NCI-H128 (cell line): ENCODE data around the gene CDC42SE2.
"Not testable (repeated sequence)": the region's sequence is repeated elsewhere in the genome, so short reads cannot be mapped to it uniquely, and the experiment has no call there.

Experiments used
- DNase-seq: peaks from one replicate; lab custom pipeline; 2025; ENCODE audit not compliant: unreplicated experiment; lab: John Stamatoyannopoulos, UW

Gene CDC42SE2

GRCh38 chr5:131277875-131278740 is 14.3 kb downstream of the CDC42SE2 start:
- DNase-seq, result no peak

- not testable (repeated sequence) for DNase-seq
Measured at GRCh38 chr5:131278741-131279124, 14.9 kb downstream of the CDC42SE2 start.

DNA sequence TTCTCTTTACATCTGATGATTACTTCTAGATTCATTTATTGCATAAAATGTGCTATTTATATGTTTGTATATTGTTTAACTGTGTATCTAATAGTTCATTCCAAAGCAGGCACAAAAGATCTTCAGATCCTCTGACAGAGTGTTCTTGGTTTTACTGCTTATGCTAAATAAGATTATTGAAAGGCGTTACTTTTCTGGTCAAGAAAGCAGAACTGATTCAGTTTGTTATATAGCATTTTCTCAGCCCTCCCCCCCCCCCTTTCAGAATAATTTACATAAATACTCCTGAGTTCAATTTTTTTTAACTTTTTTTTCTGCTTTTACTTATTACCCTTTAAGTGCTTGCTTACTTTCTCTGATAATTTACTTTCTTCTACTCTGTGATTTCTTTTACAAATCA is 15.4 kb downstream of the CDC42SE2 start:
- DNase-seq, result no peak

DNA sequence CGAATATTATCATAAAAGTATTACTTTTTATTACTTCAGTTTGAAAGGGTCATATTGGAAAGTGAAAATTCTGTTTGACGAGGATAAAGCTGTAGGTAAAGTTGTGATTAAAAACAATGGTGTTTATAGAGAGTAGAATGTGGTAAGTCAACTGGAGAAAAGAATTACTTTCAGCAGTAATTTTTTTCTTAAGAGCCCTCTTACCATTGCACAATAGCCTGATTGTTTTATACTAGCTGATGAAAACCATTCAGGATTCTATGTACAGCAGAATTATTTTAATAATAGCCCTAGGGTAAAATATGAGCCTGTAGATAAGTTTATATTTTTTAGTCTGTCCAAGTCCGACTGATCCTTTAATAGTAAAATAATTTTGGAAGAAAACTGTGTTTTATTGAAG is 16.6 kb downstream of the CDC42SE2 start:
- DNase-seq, result no peak

DNA sequence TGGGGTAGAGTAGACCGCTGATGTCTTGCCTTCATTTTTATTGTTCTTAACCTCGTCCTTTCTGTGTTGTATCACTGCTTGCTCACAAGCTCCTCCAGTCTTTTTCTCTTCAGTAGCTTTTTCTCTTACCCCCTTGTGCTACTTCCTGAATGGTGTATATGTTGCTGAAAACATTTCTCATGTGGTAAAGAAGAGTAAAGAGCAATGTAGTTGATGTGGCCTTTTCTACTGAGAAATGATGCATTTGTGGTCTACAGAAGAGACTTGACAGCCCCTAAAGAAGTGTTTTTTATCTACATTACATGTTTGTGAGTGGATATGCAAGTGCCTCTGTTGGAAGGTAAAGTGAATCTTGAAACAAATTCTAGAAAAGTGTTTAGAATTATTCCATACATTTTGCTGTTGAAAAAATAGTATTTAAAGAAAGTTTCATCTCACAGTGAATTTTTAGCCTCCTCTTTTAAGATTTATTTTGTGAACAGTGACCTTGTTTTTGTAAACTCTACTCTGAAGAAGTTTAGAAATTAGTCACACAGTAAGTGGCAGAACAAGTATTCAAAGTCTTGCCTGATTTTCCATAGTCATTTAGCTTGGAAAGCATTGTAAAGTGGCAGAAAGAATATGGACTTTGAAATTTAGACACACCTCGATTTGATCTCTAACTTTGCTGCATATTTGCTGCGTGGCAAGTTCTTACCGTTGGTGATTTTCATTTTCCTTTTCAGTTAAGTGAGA is 17.4 kb downstream of the CDC42SE2 start:
- DNase-seq, result no peak

GRCh38 chr5:131281868-131282234 is 18.0 kb downstream of the CDC42SE2 start:
- no peak for DNase-seq

DNA sequence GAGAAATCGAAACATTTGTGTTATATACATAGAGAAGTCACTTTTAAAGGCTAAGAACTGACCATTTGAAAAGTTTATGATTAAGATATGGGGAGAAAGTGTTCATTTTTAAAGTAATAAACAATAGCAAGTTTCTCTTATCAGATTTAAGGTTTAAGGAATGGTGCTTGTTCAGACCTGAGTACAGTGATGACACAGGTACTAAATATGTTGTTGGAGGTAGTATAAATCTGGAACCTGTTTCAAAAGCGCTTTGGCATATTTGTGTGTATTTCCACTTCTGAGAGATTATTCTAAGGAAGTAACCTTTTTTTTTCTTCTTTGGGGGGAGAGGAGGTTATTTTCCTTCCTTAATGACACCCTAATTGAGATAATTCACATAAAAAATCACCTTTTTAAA is 18.4 kb downstream of the CDC42SE2 start:
- DNase-seq, result no peak

GRCh38 chr5:131285703-131286399 is 22.0 kb downstream of the CDC42SE2 start:
- no peak for DNase-seq

DNA sequence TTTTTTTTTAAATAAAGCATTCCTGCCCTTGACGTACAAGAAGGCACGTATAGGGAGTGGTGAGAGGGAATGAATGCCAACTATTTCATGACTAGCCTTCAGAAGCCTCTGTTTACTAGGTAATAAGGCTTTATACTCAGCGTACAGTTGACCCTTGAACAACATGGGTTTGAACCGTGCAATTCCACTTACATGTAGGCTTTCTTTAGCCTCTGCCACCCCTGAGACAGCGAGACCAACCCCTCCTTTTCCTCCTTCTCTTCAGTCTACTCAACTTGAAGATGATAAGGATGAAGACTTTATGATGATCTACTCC is 22.5 kb downstream of the CDC42SE2 start:
- no peak for DNase-seq

DNA sequence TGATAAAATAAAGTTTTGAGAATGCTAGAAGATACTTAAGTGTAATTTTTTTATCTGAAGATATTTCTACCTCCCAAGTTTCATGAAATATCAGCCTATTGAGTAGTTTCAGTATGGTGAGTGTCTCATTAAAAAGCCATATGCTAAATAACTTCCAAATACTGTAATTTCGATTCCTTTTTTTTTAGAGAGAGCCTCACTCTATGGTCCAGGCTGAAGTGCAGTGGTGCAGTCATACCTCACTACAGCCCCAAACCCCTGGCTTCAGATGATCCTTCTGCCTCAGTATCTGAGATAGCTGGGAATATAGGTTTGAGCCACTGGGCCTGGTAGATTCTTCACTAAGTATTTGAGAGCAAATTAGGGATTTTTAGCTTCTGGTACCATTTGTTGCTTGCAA is 24.5 kb downstream of the CDC42SE2 start:
- no peak for DNase-seq

GRCh38 chr5:131289738-131290137 is 25.9 kb downstream of the CDC42SE2 start:
- DNase-seq, result no peak

DNA sequence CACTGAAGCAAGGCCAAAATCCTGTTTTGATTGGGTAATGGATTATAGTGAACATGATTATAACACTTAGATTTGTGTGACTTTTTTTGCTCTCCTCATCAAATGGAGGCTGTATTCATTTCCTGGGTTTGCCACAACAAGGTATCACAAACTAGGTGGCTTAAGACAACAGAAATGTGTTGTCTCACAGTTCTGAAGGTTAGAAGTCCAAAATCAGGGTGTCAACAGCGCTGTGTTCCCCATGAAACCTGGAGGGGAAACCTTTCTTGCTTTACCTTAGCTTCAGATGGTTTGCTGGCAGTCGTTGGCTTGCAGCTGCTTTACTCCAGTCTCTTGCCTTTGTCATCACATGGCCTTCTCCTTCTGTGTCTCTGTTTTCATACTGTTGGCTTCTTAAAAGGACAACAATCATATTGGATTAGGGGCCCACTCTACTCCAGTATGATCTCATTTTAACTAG is 32.4 kb downstream of the CDC42SE2 start:
- DNase-seq, result no peak

- DNase-seq, result no peak
Measured at GRCh38 chr5:131297886-131298285, 34.0 kb downstream of the CDC42SE2 start.

DNA sequence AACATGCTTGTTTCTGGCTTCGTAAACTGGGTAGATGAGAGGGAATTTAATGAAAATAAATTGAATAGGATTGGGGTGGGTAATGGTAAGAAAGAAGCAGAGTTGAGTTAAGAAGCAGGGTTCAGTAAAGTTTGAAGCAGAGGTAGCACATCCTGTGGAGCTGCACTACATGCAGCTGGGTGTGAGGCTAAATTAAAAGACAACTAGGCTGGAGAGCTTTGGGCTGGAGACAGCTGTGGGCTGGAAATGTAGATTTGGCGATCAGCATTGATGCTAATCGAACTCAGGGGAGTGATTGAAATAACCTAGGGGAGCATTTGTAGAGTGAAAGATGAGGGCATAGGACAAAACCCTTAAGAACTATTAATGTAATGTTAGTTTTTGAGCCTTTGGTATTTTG is 35.6 kb downstream of the CDC42SE2 start:
- no peak for DNase-seq

DNA sequence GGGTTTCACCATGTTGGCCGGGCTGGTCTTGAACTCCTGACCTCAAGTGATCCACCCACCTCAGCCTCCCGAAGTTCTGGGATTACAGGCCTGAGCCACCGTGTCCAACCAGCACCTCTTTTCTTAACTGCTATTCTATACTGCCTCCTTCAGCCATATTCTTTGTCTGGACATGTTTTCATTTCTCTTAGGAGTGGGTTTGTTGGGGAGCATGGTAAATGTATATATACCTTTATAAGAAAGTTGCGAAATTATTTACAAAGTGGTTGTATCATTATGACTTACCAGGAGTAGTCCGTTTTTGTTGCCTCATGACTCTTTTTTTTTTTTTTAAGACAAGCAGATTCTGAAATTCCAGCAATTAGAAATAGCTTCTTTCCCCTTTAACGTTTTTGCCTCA is 38.7 kb downstream of the CDC42SE2 start:
- DNase-seq, result no peak

- DNase-seq, result no peak
Measured at GRCh38 chr5:131303537-131303936, 39.7 kb downstream of the CDC42SE2 start.

GRCh38 chr5:131304414-131304813 is 40.6 kb downstream of the CDC42SE2 start:
- DNase-seq, result no peak

DNA sequence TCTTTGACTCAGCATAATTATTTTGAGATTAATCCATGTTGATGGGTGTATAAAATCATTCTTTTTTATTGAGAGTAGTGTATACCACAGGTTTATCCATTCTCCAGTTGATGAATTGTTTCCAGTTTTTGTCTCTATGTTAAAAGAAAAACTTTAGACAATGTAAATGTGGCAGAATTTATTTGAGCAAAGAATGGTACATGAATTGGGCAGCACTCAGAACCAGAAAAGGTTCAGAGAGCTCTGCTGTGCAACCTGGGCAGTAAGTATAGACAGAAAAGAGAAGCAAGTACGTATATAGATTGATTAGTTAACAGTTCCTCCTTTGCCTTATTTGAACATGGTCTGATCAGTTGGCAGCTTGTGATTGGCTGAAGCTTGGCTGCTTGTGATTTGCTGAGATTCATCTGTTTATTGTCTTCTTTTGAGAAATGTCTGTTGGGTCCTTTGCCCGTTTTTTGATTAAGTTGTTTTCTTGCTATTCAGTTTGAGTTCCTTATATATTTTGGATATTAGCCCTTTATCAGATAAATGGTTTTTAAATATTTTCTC is 41.4 kb downstream of the CDC42SE2 start:
- DNase-seq, result no peak

DNA sequence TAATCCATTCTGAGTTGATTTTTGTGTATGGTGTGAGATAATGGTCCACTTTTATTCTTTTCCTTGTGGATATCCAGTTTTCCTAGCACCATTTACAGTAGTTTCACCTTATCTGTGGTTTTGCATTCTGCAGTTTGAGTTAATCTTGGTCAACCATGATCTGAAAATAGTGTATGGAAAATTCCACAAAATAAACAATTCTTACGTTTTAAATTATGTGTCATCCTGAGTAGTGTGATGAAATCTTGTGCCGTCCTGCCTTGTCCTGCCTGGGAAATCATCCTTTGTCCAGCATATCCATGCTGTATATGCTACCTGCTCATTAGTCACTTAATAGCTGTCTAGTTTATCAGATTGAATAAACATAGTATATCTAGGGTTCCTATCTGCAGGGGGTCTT is 42.1 kb downstream of the CDC42SE2 start:
- no peak for DNase-seq

DNA sequence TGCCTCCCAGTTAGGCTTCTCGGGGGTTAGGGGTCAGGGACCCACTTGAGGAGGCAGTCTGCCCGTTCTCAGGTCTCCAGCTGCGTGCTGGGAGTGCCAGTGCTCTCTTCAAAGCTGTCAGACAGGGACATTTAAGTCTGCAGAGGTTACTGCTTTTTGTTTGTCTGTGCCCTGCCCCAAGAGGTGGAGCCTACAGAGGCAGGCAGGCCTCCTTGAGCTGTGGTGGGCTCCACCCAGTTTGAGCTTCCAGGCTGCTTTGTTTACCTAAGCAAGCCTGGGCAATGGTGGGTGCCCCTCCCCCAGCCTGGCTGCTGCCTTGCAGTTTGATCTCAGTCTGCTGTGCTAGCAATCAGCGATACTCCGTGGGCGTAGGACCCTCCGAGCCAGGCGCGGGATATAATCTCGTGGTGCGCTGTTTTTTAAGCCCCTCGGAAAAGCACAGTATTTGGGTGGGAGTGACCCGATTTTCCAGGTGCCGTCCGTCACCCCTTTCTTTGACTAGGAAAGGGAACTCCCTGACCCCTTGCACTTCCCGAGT is 48.5 kb downstream of the CDC42SE2 start:
- DNase-seq, result not testable (repeated sequence)

DNA sequence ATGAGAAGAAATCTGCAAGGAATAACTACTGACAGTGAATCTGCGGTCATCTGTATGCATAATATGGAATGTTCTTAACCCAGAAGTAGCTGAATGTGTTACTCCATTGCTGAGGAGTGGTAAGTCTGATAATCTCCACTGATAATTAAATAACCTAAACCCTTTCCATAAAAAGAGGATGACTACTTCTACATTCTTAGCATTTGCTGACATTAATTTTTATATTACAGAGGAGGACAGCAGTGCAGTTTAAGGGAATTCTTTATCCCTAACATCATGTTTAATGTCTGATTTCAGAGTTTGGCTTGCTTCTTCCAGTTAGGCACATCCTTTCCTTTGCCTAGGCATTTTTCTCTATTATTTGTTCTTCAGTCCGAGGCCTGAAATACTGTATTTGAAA is 52.2 kb downstream of the CDC42SE2 start:
- DNase-seq, result no peak
